PC-9 (cell line): Measurements from ENCODE around the gene SMAD6.

Experiments
- EZH2 ChIP-seq: fragments of 200-600 bp; sonication (generic); IDR thresholded peaks from 2 replicates; pipeline ENCODE4 v1.8.0; 2017; ENCODE audit warnings: antibody characterized with exemption, low read depth
- TF ChIP-seq, protein P1 (sequence below): fragments of 200-600 bp; sonication (generic); conservative IDR thresholded peaks from 2 replicates; pipeline ENCODE4 v1.6.1; 2017; ENCODE audit warnings: mixed run types, antibody characterized with exemption, mild to moderate bottlenecking, moderate library complexity

DNA sequence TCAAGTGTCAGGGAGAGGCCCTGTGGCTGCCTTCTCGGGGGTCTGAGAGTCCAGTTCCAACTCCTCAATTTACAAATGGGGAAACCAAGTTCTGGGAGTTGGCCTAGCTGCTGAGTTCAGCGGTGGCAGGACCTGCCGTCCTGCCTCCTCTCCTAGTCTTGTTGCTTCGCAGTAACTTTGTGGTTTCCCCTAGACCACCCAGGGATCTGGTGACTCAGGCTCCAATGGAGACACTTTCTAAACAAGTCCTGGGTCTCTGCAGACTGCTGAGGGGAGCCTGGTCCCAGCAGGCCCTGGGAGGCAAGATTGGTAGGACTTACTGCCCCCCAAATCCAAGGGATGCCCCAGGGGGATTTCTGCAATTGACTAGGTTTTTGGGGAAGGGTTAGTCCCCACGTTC lies 83.6 kb downstream of the SMAD6 start:
- TF ChIP-seq, protein P1, sequence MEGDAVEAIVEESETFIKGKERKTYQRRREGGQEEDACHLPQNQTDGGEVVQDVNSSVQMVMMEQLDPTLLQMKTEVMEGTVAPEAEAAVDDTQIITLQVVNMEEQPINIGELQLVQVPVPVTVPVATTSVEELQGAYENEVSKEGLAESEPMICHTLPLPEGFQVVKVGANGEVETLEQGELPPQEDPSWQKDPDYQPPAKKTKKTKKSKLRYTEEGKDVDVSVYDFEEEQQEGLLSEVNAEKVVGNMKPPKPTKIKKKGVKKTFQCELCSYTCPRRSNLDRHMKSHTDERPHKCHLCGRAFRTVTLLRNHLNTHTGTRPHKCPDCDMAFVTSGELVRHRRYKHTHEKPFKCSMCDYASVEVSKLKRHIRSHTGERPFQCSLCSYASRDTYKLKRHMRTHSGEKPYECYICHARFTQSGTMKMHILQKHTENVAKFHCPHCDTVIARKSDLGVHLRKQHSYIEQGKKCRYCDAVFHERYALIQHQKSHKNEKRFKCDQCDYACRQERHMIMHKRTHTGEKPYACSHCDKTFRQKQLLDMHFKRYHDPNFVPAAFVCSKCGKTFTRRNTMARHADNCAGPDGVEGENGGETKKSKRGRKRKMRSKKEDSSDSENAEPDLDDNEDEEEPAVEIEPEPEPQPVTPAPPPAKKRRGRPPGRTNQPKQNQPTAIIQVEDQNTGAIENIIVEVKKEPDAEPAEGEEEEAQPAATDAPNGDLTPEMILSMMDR: no peak
- TF ChIP-seq EZH2: no peak
